Mucosa of descending colon (tissue), 3 donors: Measurements from ENCODE around the gene CCDC9. TPM values are rescaled to one million over a fixed set of nuclear protein-coding genes. Genes with fewer than 3 reads are reported as not detected.
"Not testable (repeated sequence)": the region's sequence is repeated elsewhere in the genome, so short reads cannot be mapped to it uniquely, and the experiment has no call there.

Experiments used
- ATAC-seq: fragments of 200-7000 bp; cut with Tn5 transposase; one replicate; pipeline ENCODE4 v1.9.1; 2020; ENCODE audit warnings: mild to moderate bottlenecking, moderate library complexity
- DNase-seq, 3 donors: peaks; one replicate each; pipeline ENCODE4 v3.0.0-alpha.2; 2020
- H3K36me3 ChIP-seq: fragments of 200-600 bp; one replicate; pipeline ENCODE4 v1.8.0; 2021; ENCODE audit warnings: low read depth, mild to moderate bottlenecking
- H3K4me1 ChIP-seq: fragments of 200-600 bp; one replicate; pipeline ENCODE4 v1.8.0; 2021; ENCODE audit warnings: low read depth, mild to moderate bottlenecking
- H3K4me3 ChIP-seq: fragments of 200-600 bp; one replicate; pipeline ENCODE4 v1.8.0; 2021; ENCODE audit warnings: mild to moderate bottlenecking
- H3K9me3 ChIP-seq: fragments of 200-600 bp; one replicate; pipeline ENCODE4 v1.8.0; 2021; ENCODE audit warnings: mild to moderate bottlenecking
- CTCF ChIP-seq: fragments of 200-600 bp; IDR thresholded peaks from one replicate; pipeline ENCODE4 v1.8.0; 2022; ENCODE audit warnings: antibody characterized with exemption, mild to moderate bottlenecking
- intact Hi-C, 2 donors: fragments of 100-400 bp; cut with DNase I in 1 of 2; cut with micrococcal nuclease in 1 of 2; formaldehyde crosslinking; loops; one replicate each; pipeline versions ENCODE4 v1.11.0 to v1.11.1; 2022; cut with DNase I, micrococcal nuclease
- total RNA-seq, 3 donors: library from RNA; stranded (reverse); fragmentation: NEBNext Ultra II Directional in 2 of 3; extraction: Animal tissue kit (Norgen Biotek cat#: 25700) in 2 of 3; gene quantifications; one replicate each; pipeline versions ENCODE4 v1.2.1 to v1.2.4, GENCODE V29; 2021 to 2023
- donor health status: DM: no; HTN: no; CAD: no; lungs with moderate emphysema.
- donor health status: DM: no; HTN: no; CAD: no.
- donor health status: DM: no; HTN: yes; CAD: no.

The CCDC9 gene
- total RNA-seq, 3 donors from 2014 or later: 33.3 to 46.9 (median 38.7) TPM

- H3K4me3 ChIP-seq: no peak overlapping the region
- H3K36me3 ChIP-seq: no peaks in the 10 kb centered on the region
- no peaks in the 10 kb centered on the region for H3K9me3 ChIP-seq
- DNase-seq (peak in 2 of 3 donors; percentile 29 to 41), ATAC-seq (no peak)
- H3K4me1 ChIP-seq: peaks cover 23% of the 10 kb centered on the region
- TF ChIP-seq CTCF: no peak
- intact Hi-C loops: no loop called here
These were observed 2.1 kb downstream of the CCDC9 start for GRCh38 chr19:47258434-47258833.

GRCh38 chr19:47258895-47259555, 2.7 kb downstream of the CCDC9 start:
- DNase-seq: peak in 1 of 3 donors; percentile 41
- TF ChIP-seq CTCF: no peak
- no peak overlapping the region for H3K4me3 ChIP-seq
- H3K36me3 ChIP-seq: no peaks in the 10 kb centered on the region
- peaks cover 23% of the 10 kb centered on the region for H3K4me1 ChIP-seq
- intact Hi-C loops: no loop called here
- no peaks in the 10 kb centered on the region for H3K9me3 ChIP-seq
- no peak for ATAC-seq

- Histone ChIP-seq H3K9me3 (no peaks in the 10 kb centered on the region), H3K4me1 (peaks cover 21% of the 10 kb centered on the region), H3K36me3 (peaks cover 11% of the 10 kb centered on the region), H3K4me3 (no peak overlapping the region)
- intact Hi-C loops: no loop called here
- DNase-seq (peak in 1 of 3 donors; percentile 33), ATAC-seq (no peak)
- TF ChIP-seq CTCF: no peak
These were observed 4.2 kb downstream of the CCDC9 start for GRCh38 chr19:47260476-47260875.

- H3K36me3 ChIP-seq: peaks cover 20% of the 10 kb centered on the region
- peaks cover 18% of the 10 kb centered on the region for H3K4me1 ChIP-seq
- intact Hi-C loops, H3K9me3 ChIP-seq, H3K4me3 ChIP-seq: not testable (repeated sequence)
- ATAC-seq (peak; percentile 3), DNase-seq (peak in 1 of 3 donors; percentile 45)
These were observed 5.8 kb downstream of the CCDC9 start for GRCh38 chr19:47261946-47262793.

DNA sequence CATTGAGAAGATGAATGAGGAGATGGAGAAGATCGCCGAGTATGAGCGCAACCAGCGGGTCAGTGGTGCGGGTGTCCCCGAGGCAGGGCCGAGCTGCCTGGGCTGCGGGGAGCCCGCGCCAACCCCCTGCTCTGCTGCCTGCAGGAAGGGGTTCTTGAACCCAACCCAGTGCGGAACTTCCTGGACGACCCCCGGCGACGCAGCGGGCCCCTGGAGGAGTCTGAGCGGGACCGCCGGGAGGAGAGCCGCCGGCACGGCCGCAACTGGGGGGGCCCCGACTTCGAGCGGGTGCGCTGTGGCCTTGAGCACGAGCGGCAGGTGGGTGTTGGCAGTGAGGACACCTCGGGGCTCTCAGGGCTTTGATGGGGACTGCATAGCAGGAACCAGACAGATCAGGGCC, 8.3 kb downstream of the CCDC9 start:
- ATAC-seq: no peak
- Histone ChIP-seq H3K9me3 (no peaks in the 10 kb centered on the region), H3K4me1 (no peaks in the 10 kb centered on the region), H3K4me3 (no peak overlapping the region), H3K36me3 (peaks cover 20% of the 10 kb centered on the region)
- TF ChIP-seq CTCF: no peak
- intact Hi-C loops: no loop called here
- peak in 1 of 3 donors; percentile 27 for DNase-seq

DNA sequence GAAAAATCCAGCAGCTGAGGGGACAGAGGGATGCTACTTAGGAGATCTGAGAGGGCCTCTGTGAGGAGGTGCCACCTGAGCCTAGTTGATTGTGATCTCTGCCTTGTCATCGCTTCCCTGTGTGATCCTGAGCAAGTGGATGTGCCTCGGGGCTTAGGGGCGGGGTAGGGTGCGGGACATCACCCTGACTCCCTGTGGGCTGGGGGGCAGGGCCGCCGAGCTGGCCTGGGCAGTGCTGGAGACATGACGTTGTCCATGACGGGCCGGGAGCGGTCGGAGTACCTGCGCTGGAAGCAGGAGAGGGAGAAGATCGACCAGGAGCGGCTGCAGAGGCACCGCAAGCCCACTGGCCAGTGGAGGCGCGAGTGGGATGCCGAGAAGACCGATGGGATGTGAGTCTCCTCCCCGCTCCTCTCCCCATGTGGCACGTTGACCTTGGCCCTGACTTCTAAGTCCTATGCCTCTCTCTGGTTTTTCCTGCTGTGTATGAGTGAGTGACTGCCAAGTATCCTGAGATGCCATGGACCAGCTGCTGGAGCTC, 10.1 kb downstream of the CCDC9 start:
- no peak for TF ChIP-seq CTCF
- DNase-seq: peak in 1 of 3 donors; percentile 54
- Histone ChIP-seq H3K9me3 (no peaks in the 10 kb centered on the region), H3K4me1 (no peaks in the 10 kb centered on the region), H3K36me3 (peaks cover 20% of the 10 kb centered on the region), H3K4me3 (no peak overlapping the region)
- intact Hi-C loops: no loop called here
- ATAC-seq: no peak
